HuH-7 (cell line): Measurements from ENCODE around the gene HECTD1.

Experiments
- DNase-seq: peaks from one replicate; pipeline ENCODE4 v3.0.0; 2011; ENCODE audit warnings: low spot score

Gene HECTD1

GRCh38 chr14:31051023-31051422 is 156.6 kb downstream of the HECTD1 start:
- DNase-seq = no peak
